ENCODE measurements around the gene SYT2. TPM values are rescaled to one million over a fixed set of nuclear protein-coding genes. Genes with fewer than 3 reads are reported as not detected.

SYT2 gene
- polyA plus RNA-seq, 1 experiment, result not detected

DNA sequence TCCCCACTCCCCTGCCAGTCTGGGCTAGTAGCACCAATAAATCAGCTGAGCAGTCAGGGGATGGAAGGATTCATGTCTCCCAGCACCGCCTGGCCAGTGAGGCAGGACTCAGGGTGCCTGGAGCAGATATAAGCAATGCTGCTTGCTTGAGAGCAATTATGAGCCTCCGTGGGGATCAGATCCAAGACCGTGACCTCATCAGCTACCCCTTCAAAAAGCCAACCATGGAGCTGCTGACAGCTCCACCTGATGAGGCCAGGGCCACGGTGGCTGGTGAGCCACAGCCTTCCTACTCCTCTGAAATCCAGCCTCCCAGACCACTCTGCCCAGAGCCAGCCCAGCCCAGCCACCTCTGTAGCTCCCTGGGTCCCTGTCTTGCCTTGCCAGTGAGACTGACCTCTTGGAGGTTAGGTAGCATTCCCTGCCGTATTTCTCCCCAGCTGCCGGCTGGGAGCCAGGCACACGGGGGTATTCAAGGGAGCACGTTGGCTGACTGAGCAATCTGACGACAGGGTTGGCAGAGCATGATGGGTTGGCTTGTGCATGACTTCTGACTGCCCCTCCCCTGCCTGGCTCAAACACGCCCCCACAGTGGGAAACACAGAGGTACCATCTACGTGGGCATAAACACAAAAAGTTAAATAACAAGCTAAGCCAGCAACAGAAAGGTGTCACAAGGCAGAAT lies 28.4 kb downstream of the SYT2 start:
- Histone ChIP-seq H3K4me3 (ENCODE audit: low read depth, low read length) (no peak overlapping the region), H3K36me3 (ENCODE audit: control insufficient read depth, insufficient read depth, low read length) (no peaks in the 10 kb centered on the region), H3K27me3 (ENCODE audit: control insufficient read depth, insufficient read depth, low read length) (peaks cover 41% of the 10 kb centered on the region)
- TF ChIP-seq, protein P1, sequence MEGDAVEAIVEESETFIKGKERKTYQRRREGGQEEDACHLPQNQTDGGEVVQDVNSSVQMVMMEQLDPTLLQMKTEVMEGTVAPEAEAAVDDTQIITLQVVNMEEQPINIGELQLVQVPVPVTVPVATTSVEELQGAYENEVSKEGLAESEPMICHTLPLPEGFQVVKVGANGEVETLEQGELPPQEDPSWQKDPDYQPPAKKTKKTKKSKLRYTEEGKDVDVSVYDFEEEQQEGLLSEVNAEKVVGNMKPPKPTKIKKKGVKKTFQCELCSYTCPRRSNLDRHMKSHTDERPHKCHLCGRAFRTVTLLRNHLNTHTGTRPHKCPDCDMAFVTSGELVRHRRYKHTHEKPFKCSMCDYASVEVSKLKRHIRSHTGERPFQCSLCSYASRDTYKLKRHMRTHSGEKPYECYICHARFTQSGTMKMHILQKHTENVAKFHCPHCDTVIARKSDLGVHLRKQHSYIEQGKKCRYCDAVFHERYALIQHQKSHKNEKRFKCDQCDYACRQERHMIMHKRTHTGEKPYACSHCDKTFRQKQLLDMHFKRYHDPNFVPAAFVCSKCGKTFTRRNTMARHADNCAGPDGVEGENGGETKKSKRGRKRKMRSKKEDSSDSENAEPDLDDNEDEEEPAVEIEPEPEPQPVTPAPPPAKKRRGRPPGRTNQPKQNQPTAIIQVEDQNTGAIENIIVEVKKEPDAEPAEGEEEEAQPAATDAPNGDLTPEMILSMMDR (IDR thresholded peaks at IDR 0.05; ENCODE audit: insufficient read depth, low read depth, low read length), result no peak
- no peak for DNase-seq (ENCODE audit: low read depth)
- POLR2A ChIA-PET, result no interaction called here
- CTCF ChIA-PET, result interaction anchor here (0.6 to 1.1 kb wide), 3 partner anchors 28 to 535 kb away, joined by 3 to 4 read pairs (median 3); partner anchors contain the start of gene SYT2

DNA sequence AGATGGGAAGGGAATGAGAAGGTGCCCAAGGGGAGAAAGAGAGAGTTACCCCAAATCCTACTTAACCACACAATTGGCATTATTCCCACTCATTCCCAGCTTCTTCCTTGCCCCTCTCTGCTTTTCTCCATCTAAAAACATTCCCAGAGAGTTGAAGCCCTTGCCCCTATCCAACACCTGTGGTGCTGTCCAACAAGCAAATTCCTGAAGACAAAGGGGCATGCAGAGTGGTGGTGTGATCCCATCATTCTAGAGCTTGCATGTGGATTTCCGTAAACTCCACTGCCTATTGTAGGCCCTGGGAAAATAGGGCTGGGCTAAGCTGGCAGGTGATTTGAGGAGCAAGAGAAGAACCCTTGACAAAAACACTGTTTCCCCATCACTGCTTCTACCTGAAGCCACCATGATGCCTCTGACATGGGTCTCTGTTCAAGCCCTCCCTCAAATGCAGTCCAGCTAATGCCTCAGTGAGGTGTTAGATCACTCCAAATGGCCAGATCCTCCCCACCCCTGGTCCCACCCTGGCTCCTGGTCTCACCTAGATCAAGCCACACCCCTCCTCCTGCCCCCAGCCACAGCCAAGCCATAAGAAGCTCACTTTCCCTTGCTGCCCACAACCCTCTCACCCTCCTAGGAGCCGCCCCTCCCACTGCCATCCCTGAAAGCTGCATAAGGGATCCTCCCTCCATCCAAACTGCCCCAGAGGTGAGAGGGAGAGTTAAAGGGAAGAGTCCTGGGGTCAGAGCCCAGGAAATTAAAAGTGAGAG lies 29.5 kb downstream of the SYT2 start:
- CTCF ChIA-PET, result interaction anchor here (1.1 kb wide), 2 partner anchors 21 to 536 kb away, joined by 3 read pairs; no protein-coding TSS in a partner anchor
- no peak overlapping the region for H3K4me3 ChIP-seq (ENCODE audit: low read depth, low read length)
- H3K27me3 ChIP-seq (ENCODE audit: control insufficient read depth, insufficient read depth, low read length), result peaks cover 37% of the 10 kb centered on the region
- no peaks in the 10 kb centered on the region for H3K36me3 ChIP-seq (ENCODE audit: control insufficient read depth, insufficient read depth, low read length)
- TF ChIP-seq, protein P1 (IDR thresholded peaks at IDR 0.05; ENCODE audit: insufficient read depth, low read depth, low read length), result no peak
- POLR2A ChIA-PET, result no interaction called here
- no peak for DNase-seq (ENCODE audit: low read depth)

DNA sequence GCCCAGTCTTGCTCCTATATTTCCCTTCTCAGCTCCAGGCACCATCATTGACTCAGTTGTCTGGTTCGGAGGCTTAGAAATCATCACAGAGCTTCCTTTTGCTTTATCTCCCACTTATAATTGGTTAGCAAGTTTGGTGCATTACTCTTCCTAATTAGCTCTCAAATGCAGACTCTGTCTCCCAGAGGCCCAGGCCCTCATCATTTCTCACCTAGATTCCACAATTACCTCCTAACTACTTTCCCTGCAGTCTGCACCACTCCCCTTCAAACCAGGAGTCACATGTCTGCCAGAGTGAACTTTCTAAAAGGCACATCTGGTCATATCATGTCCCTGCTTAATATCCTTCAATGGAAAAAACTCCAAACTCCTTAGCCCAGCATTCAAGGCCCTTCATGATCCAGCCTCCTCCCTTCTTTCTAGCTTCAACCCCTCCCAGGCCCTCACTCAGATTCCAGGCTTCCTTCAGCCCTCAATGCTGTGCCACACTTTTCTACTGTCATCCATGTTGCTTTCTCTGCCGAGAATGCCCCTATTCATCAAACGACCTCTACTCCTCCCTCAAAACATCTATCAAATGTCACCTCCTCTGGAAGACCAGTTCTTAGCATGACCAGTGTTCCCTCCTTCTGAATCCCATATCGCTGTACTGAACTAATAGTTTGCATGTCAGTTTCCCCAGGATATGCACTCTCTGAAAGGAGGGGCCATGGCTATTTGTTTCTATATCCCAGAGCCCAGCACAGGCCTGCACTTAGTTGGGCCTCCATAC lies 30.7 kb downstream of the SYT2 start:
- POLR2A ChIA-PET, result no interaction called here
- DNase-seq (ENCODE audit: low read depth), result no peak
- TF ChIP-seq, protein P1 (IDR thresholded peaks at IDR 0.05; ENCODE audit: insufficient read depth, low read depth, low read length), result no peak
- H3K36me3 ChIP-seq (ENCODE audit: control insufficient read depth, insufficient read depth, low read length), result no peaks in the 10 kb centered on the region
- CTCF ChIA-PET, result interaction anchor here (0.6 to 1.6 kb wide), 3 partner anchors 10 to 303 kb away, joined by 3 to 5 read pairs (median 5); no protein-coding TSS in a partner anchor
- peaks cover 33% of the 10 kb centered on the region for H3K27me3 ChIP-seq (ENCODE audit: control insufficient read depth, insufficient read depth, low read length)
- no peak overlapping the region for H3K4me3 ChIP-seq (ENCODE audit: low read depth, low read length)

DNA sequence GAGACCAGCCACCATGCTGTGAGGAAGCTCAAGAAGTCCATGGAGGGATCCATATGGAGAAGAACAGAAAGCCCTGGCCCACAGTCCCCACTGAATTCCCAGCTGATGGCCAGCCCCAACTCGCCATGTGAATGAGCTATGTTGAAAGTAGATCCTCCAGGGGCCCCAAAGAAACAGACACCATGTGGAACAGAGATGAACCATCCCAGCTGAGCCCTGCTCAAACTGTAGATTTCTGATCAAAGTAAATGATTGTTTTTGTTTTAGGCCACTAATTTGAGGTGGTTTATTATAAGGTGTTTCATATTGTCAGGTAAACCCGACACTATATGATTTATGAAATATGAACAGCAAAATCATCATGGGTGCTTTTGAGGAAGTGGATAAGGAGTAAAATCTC lies 32.8 kb downstream of the SYT2 start:
- TF ChIP-seq, protein P1 (IDR thresholded peaks at IDR 0.05; ENCODE audit: insufficient read depth, low read depth, low read length), result no peak
- no peak for DNase-seq (ENCODE audit: low read depth)
- no peaks in the 10 kb centered on the region for H3K36me3 ChIP-seq (ENCODE audit: control insufficient read depth, insufficient read depth, low read length)
- no peak overlapping the region for H3K4me3 ChIP-seq (ENCODE audit: low read depth, low read length)
- POLR2A ChIA-PET, result no interaction called here
- CTCF ChIA-PET, result interaction anchor here (0.9 kb wide), 1 partner anchor 54 kb away, joined by 3 read pairs; no protein-coding TSS in a partner anchor
- H3K27me3 ChIP-seq (ENCODE audit: control insufficient read depth, insufficient read depth, low read length), result peaks cover 24% of the 10 kb centered on the region

DNA sequence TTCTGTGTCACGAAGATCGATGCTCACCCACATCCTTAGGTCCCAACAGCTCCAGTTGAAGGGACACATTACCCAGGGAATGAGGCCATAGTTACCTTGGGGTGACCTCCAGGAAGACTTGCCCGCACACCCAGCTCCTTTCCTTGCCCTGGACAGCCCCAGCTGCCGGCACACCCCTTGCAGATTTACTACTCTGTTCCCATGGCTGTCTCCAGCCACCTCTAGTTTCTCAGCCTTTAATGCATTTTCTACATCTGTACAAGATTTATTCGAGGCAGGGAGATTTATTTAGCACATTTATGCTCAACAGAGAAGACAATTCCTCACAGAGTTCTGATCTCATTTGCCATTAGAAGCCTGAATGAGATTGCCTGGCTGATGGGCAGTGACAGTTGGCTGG lies 36.7 kb downstream of the SYT2 start:
- Histone ChIP-seq H3K36me3 (ENCODE audit: control insufficient read depth, insufficient read depth, low read length) (no peaks in the 10 kb centered on the region), H3K4me3 (ENCODE audit: low read depth, low read length) (no peak overlapping the region), H3K27me3 (ENCODE audit: control insufficient read depth, insufficient read depth, low read length) (peaks cover 9% of the 10 kb centered on the region)
- DNase-seq (ENCODE audit: low read depth), result no peak
- TF ChIP-seq, protein P1 (IDR thresholded peaks at IDR 0.05; ENCODE audit: insufficient read depth, low read depth, low read length), result no peak
- CTCF ChIA-PET, result no interaction called here
- POLR2A ChIA-PET, result no interaction called here

Measured in BJ (cell line).